HepG2 (cell line): ENCODE data around the gene PPP1R13B. TPM values are rescaled to one million over a fixed set of nuclear protein-coding genes. Genes with fewer than 3 reads are reported as not detected.

ENCODE experiments used
- FOXA1 ChIP-seq, 2 experiments: fragments of 450-650 bp in 1 of 2; sonication (generic) in 1 of 2; formaldehyde crosslinking in 1 of 2; IDR thresholded peaks; 2 replicates each; pipeline versions ENCODE4 v1.4.0 to v1.6.1; 2016 to 2020; ENCODE audit warnings: missing genetic modification reagents in 1 of 2
- PRPF4 ChIP-seq: fragments of 200-400 bp; formaldehyde crosslinking; IDR thresholded peaks from 2 replicates; pipeline ENCODE4 v1.6.1; 2016; ENCODE audit warnings: low read length, low read depth; ENCODE audit not compliant: poor library complexity, severe bottlenecking
- SIX4 ChIP-seq: sonication (generic); formaldehyde crosslinking; IDR thresholded peaks from 2 replicates; pipeline ENCODE4 v1.4.0; 2020; ENCODE audit warnings: missing genetic modification reagents
- UBTF ChIP-seq: sonication (generic); formaldehyde crosslinking; IDR thresholded peaks from 2 replicates; pipeline ENCODE4 v1.4.0; 2020; ENCODE audit warnings: mild to moderate bottlenecking, missing genetic modification reagents
- ZBTB49 ChIP-seq: sonication (generic); formaldehyde crosslinking; IDR thresholded peaks from 2 replicates; pipeline ENCODE4 v1.4.0; 2020; ENCODE audit warnings: missing genetic modification reagents, borderline replicate concordance
- ZNF225 ChIP-seq: sonication (generic); formaldehyde crosslinking; IDR thresholded peaks from 2 replicates; pipeline ENCODE4 v1.4.0; 2020; ENCODE audit warnings: mild to moderate bottlenecking, missing genetic modification reagents
- ZNF407 ChIP-seq: sonication (generic); formaldehyde crosslinking; IDR thresholded peaks from one replicate; pipeline ENCODE4 v1.5.1; 2020; ENCODE audit warnings: mild to moderate bottlenecking, missing genetic modification reagents; ENCODE audit errors: not compliant biosample characterization
- ZNF773 ChIP-seq: sonication (generic); formaldehyde crosslinking; IDR thresholded peaks from 2 replicates; pipeline ENCODE4 v1.4.0; 2020; ENCODE audit warnings: missing genetic modification reagents, borderline replicate concordance
- ZNF800 ChIP-seq: sonication (generic); formaldehyde crosslinking; IDR thresholded peaks from 2 replicates; pipeline ENCODE4 v1.4.0; 2020; ENCODE audit warnings: missing genetic modification reagents
- ZNF839 ChIP-seq: sonication (generic); formaldehyde crosslinking; IDR thresholded peaks from 2 replicates; pipeline ENCODE4 v1.4.0; 2020; ENCODE audit warnings: missing genetic modification reagents, mild to moderate bottlenecking, borderline replicate concordance
- polyA plus RNA-seq, 8 experiments: library from polyadenylated mRNA; depleted of rRNA in 3 of 8; stranded (reverse) in 7 of 8; unstranded in 1 of 8; fragments of >200 nt; fragmentation: Illumina TruSeq in 4 of 8; extraction: Trizol in 4 of 8; gene quantifications; 2 replicates each; pipeline versions ENCODE4 v1.2.1 to v1.2.3, GENCODE V29; 2011 to 2016; ENCODE audit warnings: low read depth in 4 of 8, missing spikeins in 1 of 8, mixed read lengths in 1 of 8; ENCODE audit not compliant: insufficient read depth in 1 of 8
- total RNA-seq, 5 experiments: library from RNA; depleted of rRNA; stranded (reverse); fragments of >200 nt; fragmentation: Illumina TruSeq; extraction: Trizol; gene quantifications; 2 replicates each; pipeline ENCODE4 v1.2.3, GENCODE V29; 2016; ENCODE audit warnings: low read depth in 1 of 5

PPP1R13B gene
- total and polyA plus RNA-seq, 2 of the 13 experiments (the other 11 are each of a cell fraction or from before 2014, with no cell fraction given): 4.6 to 9.4 TPM

- TF ChIP-seq UBTF (CRISPR knock-in tag) (peak; percentile 91), FOXA1 (IDR thresholded peaks at IDR 0.05) (no peak), FOXA1 (CRISPR knock-in tag; IDR thresholded peaks at IDR 0.05) (0 out of 2 replicates have a peak, but pooled peaks have one; percentile 31), ZNF800 (CRISPR knock-in tag) (no peak), ZNF225 (CRISPR knock-in tag) (peak; percentile 92), ZNF773 (CRISPR knock-in tag) (peak; percentile 87), SIX4 (CRISPR knock-in tag) (peak; percentile 42; the same call in 1 of the 2 replicates), ZNF839 (CRISPR knock-in tag) (0 out of 2 replicates have a peak, but pooled peaks have one; percentile 69), ZBTB49 (CRISPR knock-in tag) (peak; percentile 64; the same call in 1 of the 2 replicates), ZNF407 (CRISPR knock-in tag) (peak; percentile 95), PRPF4 (no peak)
Measured at GRCh38 chr14:103881268-103882201, 34.2 kb upstream of the PPP1R13B start (continued).
